Osteoblast (primary cell): ENCODE data around the gene NEK3. TPM values are rescaled to one million over a fixed set of nuclear protein-coding genes. Genes with fewer than 3 reads are reported as not detected.
"Not testable (repeated sequence)": the region's sequence is repeated elsewhere in the genome, so short reads cannot be mapped to it uniquely, and the experiment has no call there.

Experiments used
- DNase-seq: peaks from one replicate; pipeline ENCODE4 v3.0.0; 2011; ENCODE audit warnings: low spot score, mixed read lengths; ENCODE audit not compliant: insufficient read length; ENCODE audit errors: missing footprints
- H2AFZ ChIP-seq: 2 replicates; pipeline ENCODE4 v1.6.0; 2011; ENCODE audit warnings: mild to moderate bottlenecking, low read length
- H3K27ac ChIP-seq: 2 replicates; pipeline ENCODE4 v1.5.1; 2011; ENCODE audit warnings: mild to moderate bottlenecking, low read depth, low read length, moderate library complexity
- H3K27me3 ChIP-seq: 2 replicates; pipeline ENCODE4 v1.6.0; 2012; ENCODE audit warnings: mild to moderate bottlenecking, control low read depth, inconsistent platforms, low read length, moderate library complexity; ENCODE audit not compliant: insufficient read depth
- H3K36me3 ChIP-seq: 2 replicates; pipeline ENCODE4 v1.5.1; 2011; ENCODE audit warnings: mild to moderate bottlenecking, low read length, control low read depth, moderate library complexity; ENCODE audit not compliant: insufficient read depth
- H3K4me1 ChIP-seq: 2 replicates; pipeline ENCODE4 v1.5.1; 2011; ENCODE audit warnings: mild to moderate bottlenecking, low read length, control low read depth, moderate library complexity; ENCODE audit not compliant: insufficient read depth
- H3K4me2 ChIP-seq: 2 replicates; pipeline ENCODE4 v1.6.0; 2011; ENCODE audit warnings: mild to moderate bottlenecking, low read length; ENCODE audit not compliant: insufficient read depth
- H3K4me3 ChIP-seq: fragments of 200-600 bp; sonication (generic); 3 replicates; pipeline ENCODE4 v1.5.1; 2012; ENCODE audit warnings: mild to moderate bottlenecking, low read length, inconsistent platforms; ENCODE audit not compliant: insufficient read depth
- H3K79me2 ChIP-seq: 2 replicates; pipeline ENCODE4 v1.6.0; 2012; ENCODE audit warnings: mild to moderate bottlenecking, low read length, control low read depth, inconsistent platforms; ENCODE audit not compliant: insufficient read depth
- H3K9me3 ChIP-seq: 2 replicates; pipeline ENCODE4 v1.5.1; 2011; ENCODE audit warnings: low read depth, low read length, control low read depth
- H4K20me1 ChIP-seq: 2 replicates; pipeline ENCODE4 v1.6.0; 2012; ENCODE audit warnings: mild to moderate bottlenecking, low read length, control low read depth; ENCODE audit not compliant: insufficient read depth
- total RNA-seq: library from RNA; depleted of rRNA; stranded (reverse); fragments of >200 nt; gene quantifications from 2 replicates; pipeline ENCODE4 v1.2.3, GENCODE V29; 2012
- TF ChIP-seq, protein P1 (sequence below): IDR thresholded peaks from 2 replicates; pipeline ENCODE4 v1.5.1; 2011; ENCODE audit warnings: mild to moderate bottlenecking, low read depth, low read length, moderate library complexity; ENCODE audit errors: extremely low read depth

Gene NEK3
- total RNA-seq, 1 donor: 8.0 TPM

GRCh38 chr13:52104624-52105023 is 54.8 kb downstream of the NEK3 start:
- Histone ChIP-seq H3K4me1 (no peaks in the 10 kb centered on the region), H2AFZ (no peak overlapping the region), H3K27ac (no peak overlapping the region), H3K4me2 (no peak overlapping the region), H4K20me1 (no peaks in the 10 kb centered on the region), H3K27me3 (no peaks in the 10 kb centered on the region), H3K79me2 (no peaks in the 10 kb centered on the region), H3K36me3 (no peaks in the 10 kb centered on the region), H3K4me3 (no peak overlapping the region), H3K9me3 (no peaks in the 10 kb centered on the region)
- TF ChIP-seq, protein P1, sequence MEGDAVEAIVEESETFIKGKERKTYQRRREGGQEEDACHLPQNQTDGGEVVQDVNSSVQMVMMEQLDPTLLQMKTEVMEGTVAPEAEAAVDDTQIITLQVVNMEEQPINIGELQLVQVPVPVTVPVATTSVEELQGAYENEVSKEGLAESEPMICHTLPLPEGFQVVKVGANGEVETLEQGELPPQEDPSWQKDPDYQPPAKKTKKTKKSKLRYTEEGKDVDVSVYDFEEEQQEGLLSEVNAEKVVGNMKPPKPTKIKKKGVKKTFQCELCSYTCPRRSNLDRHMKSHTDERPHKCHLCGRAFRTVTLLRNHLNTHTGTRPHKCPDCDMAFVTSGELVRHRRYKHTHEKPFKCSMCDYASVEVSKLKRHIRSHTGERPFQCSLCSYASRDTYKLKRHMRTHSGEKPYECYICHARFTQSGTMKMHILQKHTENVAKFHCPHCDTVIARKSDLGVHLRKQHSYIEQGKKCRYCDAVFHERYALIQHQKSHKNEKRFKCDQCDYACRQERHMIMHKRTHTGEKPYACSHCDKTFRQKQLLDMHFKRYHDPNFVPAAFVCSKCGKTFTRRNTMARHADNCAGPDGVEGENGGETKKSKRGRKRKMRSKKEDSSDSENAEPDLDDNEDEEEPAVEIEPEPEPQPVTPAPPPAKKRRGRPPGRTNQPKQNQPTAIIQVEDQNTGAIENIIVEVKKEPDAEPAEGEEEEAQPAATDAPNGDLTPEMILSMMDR: no peak
- DNase-seq: no peak

- no peak overlapping the region for H2AFZ ChIP-seq
- no peak overlapping the region for H3K27ac ChIP-seq
- no peaks in the 10 kb centered on the region for H3K27me3 ChIP-seq
- no peak for DNase-seq
- H3K4me3 ChIP-seq: no peak overlapping the region
- H3K79me2 ChIP-seq: no peaks in the 10 kb centered on the region
- no peaks in the 10 kb centered on the region for H3K36me3 ChIP-seq
- H3K4me2 ChIP-seq: no peak overlapping the region
- H4K20me1 ChIP-seq: no peaks in the 10 kb centered on the region
- TF ChIP-seq, protein P1: no peak
- H3K4me1 ChIP-seq: no peaks in the 10 kb centered on the region
- H3K9me3 ChIP-seq: no peaks in the 10 kb centered on the region
Observed at GRCh38 chr13:52103386-52103785, 56.0 kb downstream of the NEK3 start.

- not testable (repeated sequence) for H3K9me3 ChIP-seq, DNase-seq, H3K79me2 ChIP-seq, H2AFZ ChIP-seq, H3K27ac ChIP-seq, H4K20me1 ChIP-seq, H3K4me3 ChIP-seq, H3K36me3 ChIP-seq, H3K4me1 ChIP-seq, H3K27me3 ChIP-seq, H3K4me2 ChIP-seq
Observed at GRCh38 chr13:52102423-52102822, 57.0 kb downstream of the NEK3 start.

DNA sequence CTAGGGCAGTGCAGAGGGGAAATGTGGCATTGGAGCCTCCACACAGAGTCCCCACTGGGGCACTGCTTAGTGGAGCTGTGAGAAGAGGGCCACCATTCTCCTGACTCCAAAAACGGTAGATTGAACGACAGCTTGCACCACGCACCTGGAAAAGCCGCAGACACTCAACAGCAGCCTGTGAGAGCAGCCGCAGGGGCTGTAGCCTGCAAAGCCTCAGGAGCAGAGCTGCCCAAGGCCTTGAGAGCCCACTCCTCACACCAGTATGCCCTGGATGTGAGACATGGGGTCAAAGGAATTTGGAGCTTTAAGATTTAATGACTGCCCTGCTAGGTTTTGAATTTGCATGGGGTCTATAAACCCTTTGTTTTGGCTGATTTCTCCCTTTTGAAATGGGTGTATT is 62.2 kb downstream of the NEK3 start:
- no peaks in the 10 kb centered on the region for H3K27me3 ChIP-seq
- H3K4me1 ChIP-seq: no peaks in the 10 kb centered on the region
- H4K20me1 ChIP-seq: no peaks in the 10 kb centered on the region
- H3K4me3 ChIP-seq: no peak overlapping the region
- H3K4me2 ChIP-seq: no peak overlapping the region
- no peak for DNase-seq
- no peaks in the 10 kb centered on the region for H3K79me2 ChIP-seq
- H3K36me3 ChIP-seq: no peaks in the 10 kb centered on the region
- no peak overlapping the region for H2AFZ ChIP-seq
- no peaks in the 10 kb centered on the region for H3K9me3 ChIP-seq
- no peak overlapping the region for H3K27ac ChIP-seq
- TF ChIP-seq, protein P1: no peak
